SIG-M5 treated with dmso at 0.1 percent for 504 hours (cell line): ENCODE measurements around the gene FMNL2.
"Not testable (repeated sequence)": the region's sequence is repeated elsewhere in the genome, so short reads cannot be mapped to it uniquely, and the experiment has no call there.

ENCODE experiments used
- DNase-seq: peaks from one replicate; lab custom pipeline; 2025; ENCODE audit not compliant: unreplicated experiment; lab: John Stamatoyannopoulos, UW

The FMNL2 gene

GRCh38 chr2:152466980-152467676, 132.2 kb downstream of the FMNL2 start:
- peak; percentile 30 for DNase-seq

GRCh38 chr2:152467677-152468410, 132.9 kb downstream of the FMNL2 start:
- DNase-seq, result no peak

DNA sequence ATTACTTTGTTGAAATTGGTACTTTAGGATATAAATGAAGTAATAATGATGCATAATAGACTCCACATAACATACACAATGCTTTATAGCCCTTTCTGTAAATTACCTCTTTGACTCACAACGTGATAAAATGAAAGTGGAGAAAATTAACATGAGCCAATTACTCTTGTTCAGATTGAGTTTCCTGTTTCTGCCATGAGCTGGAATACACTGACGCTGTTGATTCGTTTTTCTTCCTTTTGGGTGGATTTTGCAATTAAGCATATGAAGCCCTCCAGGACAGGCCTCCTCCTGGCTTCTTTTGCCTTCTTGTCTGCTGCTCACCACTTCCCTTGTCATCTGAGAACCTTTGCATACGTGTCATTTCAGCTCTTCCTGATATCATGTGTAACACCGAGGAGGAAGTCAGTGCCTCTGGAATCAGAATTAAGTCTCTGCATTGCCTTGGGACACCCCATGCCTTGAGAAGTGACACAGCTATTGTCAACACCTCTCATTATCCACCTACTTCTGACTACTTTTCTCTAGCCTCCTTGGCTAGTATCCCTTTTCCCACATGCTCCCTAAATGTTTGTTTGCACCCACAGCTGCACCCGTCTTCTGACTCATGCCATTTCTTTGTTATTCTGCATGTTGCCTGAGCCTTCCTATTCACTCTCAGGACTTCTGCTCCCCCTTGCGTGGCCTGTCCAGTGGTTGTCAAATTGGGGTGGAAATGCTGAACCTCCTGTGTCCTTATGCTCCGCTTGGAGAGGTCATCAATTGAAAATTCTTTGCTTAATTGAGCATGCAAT, 134.1 kb downstream of the FMNL2 start:
- DNase-seq, result peak; percentile 23

DNA sequence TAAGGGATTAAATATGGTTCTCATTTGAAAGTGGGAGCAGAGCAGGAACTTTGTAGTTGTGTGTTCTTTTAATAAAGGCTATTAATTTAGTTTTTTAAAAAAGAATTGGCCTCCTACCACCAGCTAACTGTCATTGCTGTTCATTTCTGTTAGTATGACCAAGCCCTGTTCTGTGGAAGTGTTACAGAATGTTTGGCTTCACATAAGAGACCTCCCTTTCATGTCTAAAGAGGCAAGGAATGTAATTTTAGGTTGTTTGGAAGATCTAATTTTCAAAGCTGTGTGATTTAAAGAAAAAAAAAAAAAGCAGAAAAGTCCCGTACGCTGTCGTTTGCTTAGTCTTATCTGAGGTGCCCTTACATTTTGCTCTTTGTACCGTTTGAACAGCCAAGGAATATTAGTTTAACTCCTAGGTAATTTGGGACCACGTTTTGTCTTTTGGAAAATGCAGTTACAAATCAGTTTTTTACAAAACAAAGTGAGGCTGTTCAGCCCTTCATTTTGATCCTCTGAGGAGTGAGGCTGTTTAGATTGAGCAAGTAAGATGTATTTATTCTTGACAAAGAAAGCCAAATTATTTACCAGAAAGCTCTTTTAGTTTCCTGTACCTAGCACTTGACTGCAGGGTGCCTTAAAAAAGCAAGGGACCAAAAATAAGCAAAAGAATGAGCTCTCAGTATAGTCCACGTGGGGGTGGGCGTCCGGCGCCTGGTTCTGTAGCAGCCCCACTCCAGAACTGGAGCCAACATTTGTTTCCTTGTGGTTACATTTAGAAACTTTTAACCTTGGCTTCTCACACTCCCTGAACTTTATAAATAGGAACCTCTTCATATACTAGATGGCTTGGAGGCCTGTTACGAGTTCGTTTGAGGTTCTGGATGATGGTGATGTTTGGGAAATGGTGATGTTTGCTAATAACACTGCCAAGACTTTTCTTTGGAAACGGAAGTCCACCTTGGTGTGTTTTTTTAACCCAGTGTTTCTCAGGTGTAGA, 136.2 kb downstream of the FMNL2 start:
- DNase-seq, result no peak

- no peak for DNase-seq
These were observed 137.5 kb downstream of the FMNL2 start for GRCh38 chr2:152472481-152472887.

- no peak for DNase-seq
These were observed 138.3 kb downstream of the FMNL2 start for GRCh38 chr2:152473151-152473857.

DNA sequence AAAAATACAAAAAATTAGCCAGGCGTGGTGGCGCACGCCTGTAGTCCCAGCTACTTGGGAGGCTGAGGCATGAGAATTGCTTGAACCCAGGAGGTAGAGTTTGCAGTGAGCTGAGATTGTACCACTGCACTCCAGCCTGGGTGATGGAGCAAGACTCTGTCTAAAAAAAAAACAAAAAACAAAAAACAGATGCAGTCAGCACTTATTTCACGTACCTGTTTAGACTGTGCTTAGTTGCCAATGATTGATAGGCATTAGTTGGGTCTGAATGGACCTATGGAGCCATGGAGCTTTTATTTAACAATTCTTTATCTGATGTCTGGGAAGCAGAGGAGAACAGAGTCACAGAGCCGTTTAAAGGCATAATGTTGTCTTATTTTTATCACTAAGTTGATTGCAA, 139.5 kb downstream of the FMNL2 start:
- not testable (repeated sequence) for DNase-seq

DNA sequence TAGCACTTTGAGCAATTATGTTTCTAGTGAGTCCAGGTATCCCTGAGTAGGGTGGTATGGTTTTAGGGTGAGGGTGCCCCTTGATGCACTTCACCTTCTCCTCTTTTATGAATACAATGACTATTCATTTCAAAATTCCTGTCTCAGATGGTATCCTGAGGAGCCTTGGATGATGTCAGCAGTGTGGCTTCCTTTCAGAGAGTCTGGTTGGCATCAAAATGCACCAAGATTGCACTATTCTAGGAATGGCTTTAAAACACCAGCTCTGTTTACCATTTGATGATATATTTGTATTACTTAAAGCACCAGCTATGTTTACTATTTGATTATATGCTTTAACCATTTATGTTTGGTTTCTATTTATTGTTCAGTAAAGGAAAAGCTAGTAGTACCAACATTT, 141.0 kb downstream of the FMNL2 start:
- DNase-seq, result no peak

GRCh38 chr2:152477347-152478092, 142.5 kb downstream of the FMNL2 start:
- peak; percentile 10 for DNase-seq

DNA sequence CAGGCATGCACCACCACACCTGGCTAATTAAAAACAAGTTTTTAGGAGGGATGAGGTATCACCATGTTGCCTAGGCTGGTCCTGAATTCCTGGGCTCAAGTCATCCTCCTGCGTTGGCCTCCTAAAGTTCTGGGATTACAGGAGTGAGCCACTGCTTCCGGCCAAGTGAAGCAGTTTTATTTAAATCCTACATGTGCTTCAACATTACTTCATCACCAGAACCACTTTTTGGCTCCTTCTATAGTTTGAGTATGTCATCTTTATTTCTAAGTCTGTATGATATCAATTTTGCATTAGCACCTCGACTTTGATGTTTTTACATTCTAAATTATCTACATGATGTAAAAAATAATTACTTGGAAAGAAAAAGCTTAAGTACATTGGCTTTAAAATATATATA, 144.3 kb downstream of the FMNL2 start:
- DNase-seq, result no peak

GRCh38 chr2:152480821-152481399, 145.9 kb downstream of the FMNL2 start:
- no peak for DNase-seq

- DNase-seq, result no peak
These were observed 147.1 kb downstream of the FMNL2 start for GRCh38 chr2:152481881-152482583.

DNA sequence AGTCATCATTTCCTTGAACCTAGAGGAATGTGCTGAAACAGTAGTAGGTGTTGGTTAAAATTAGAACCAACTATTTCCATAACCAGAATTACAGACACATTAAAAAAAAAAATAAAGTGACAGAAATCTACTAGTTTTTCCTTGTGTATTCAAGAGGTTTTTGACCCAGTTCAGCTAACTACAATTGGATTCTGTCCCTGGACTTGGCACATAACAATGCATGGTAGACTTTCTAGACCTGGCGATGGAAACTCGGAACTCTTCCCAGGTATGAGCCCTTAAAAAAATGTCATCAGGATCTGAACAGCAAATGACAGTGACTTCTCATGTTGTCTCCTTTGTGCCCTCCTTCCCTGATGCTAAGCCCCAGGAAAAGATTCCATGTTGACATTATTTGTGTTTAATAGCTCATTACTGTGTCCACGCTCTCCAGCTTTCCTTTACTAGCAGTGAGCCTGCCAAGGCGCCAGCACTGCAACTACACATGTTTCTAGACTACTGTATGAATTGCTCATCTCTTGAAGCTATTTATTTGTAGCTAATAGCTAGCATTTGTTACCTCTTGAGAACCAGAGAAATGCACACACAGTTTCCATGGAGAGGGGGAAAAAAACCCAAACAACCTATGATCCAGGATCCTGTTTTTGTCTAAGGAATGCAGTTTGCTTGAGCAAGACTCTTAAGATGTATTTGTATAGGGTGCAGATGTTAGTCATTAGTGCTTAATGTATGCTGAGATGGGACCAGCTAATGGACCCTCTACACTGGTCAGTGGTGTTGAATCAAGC, 148.5 kb downstream of the FMNL2 start:
- DNase-seq, result no peak

- no peak for DNase-seq
These were observed 151.2 kb downstream of the FMNL2 start for GRCh38 chr2:152485954-152486736.

GRCh38 chr2:152486737-152487400, 151.9 kb downstream of the FMNL2 start:
- DNase-seq, result no peak

DNA sequence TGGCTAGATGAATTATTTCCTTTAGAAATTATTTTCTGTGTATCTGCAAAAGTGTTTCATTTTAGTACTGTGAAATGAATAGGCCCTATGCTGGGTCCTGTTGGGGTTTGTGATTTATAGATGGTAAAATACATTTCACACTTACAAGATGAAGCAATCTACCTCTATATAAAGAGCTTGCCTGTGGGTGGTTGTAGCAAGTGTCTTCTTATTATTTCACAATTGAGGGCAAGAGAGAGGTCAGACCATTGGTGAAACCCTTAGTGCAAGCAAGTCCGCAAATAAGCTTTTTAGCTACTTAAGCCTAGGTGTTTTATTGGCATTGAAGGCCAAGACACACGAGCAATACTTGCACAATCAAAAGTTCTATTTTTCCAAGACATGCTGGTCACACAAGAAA, 153.1 kb downstream of the FMNL2 start:
- no peak for DNase-seq
